Adrenal gland (tissue), 12 donors: ENCODE data around the gene LOXL1. TPM values are rescaled to one million over a fixed set of nuclear protein-coding genes. Genes with fewer than 3 reads are reported as not detected.

Source experiments
- DNase-seq, 7 donors: peaks; one replicate each; pipeline ENCODE4 v3.0.0-alpha.2; 2019 to 2020
- H3K27ac ChIP-seq, 5 donors: fragments of 200-600 bp; sonication (generic) in 4 of 5; 1 replicate in 3 of 5; 2 replicates in 2 of 5; pipeline versions ENCODE4 v1.5.1 to v1.8.0; 2016 to 2020; ENCODE audit warnings: mild to moderate bottlenecking in 1 of 5
- H3K27me3 ChIP-seq: fragments of 200-600 bp; 2 replicates; pipeline ENCODE4 v1.8.0; 2021
- H3K36me3 ChIP-seq, 2 donors: fragments of 200-600 bp; replicated peaks in 1 of 2; 1 replicate in 1 of 2; 2 replicates in 1 of 2; pipeline versions ENCODE4 v1.5.1 to v1.8.0; 2018 to 2022
- H3K4me1 ChIP-seq, 2 donors: fragments of 200-600 bp; replicated peaks in 1 of 2; 1 replicate in 1 of 2; 2 replicates in 1 of 2; pipeline versions ENCODE4 v1.5.1 to v1.8.0; 2018 to 2021
- H3K4me3 ChIP-seq, 4 donors: fragments of 200-600 bp; sonication (generic) in 3 of 4; one replicate each; pipeline ENCODE4 v1.5.1; 2016 to 2018
- H3K9me3 ChIP-seq, 3 donors: fragments of 200-600 bp; sonication (generic) in 1 of 3; replicated peaks in 1 of 3; 1 replicate in 2 of 3; 2 replicates in 1 of 3; pipeline versions ENCODE4 v1.5.1 to v1.8.0; 2016 to 2021
- POLR2A ChIP-seq, 2 donors: fragments of 450-650 bp; IDR thresholded peaks; one replicate each; pipeline ENCODE4 v1.6.1; 2017; ENCODE audit warnings: antibody characterized with exemption in 2 of 2, mild to moderate bottlenecking in 2 of 2, moderate library complexity in 1 of 2
- WGBS, 4 donors: extraction: QIAGEN DNeasy Blood & Tissue Kit in 2 of 4; methylation state at CpG; one replicate each; pipeline versions ENCODE4 v1.1.5 to v1.1.7; 2013 to 2017; 5-methylcytosine and 5-hydroxymethylcytosine counted together
- intact Hi-C, 2 donors: fragments of 100-400 bp; cut with DNase I; formaldehyde crosslinking; loops; one replicate each; pipeline versions ENCODE4 v1.14.1 to v1.15.0; 2022 to 2023
- polyA plus RNA-seq, 3 donors: library from polyadenylated mRNA; stranded (reverse); fragments of 200-250 nt in 2 of 3; fragments of 350-450 nt in 1 of 3; fragmentation: Illumina TruSeq in 1 of 3; extraction: RNeasy Lipid Tissue Mini Kit (QIAGEN cat#74804) in 1 of 3; gene quantifications; one replicate each; pipeline ENCODE4 v1.2.3, GENCODE V29; 2013 to 2014
- total RNA-seq, 9 donors: library from RNA; depleted of rRNA in 4 of 9; stranded (reverse); fragments of >200 nt in 4 of 9; fragments of 120-200 nt in 1 of 9; fragmentation: NEBNext Ultra II Directional in 1 of 9; extraction: Animal tissue kit (Norgen Biotek cat#: 25700) in 1 of 9; gene quantifications; one replicate each; pipeline versions ENCODE4 v1.1.0 to v1.2.4, GENCODE V29; 2013 to 2023
- TF ChIP-seq, protein P1 (sequence below), 6 experiments: fragments of 450-650 bp in 4 of 6; fragments of 200-600 bp in 2 of 6; sonication (generic) in 1 of 6; IDR thresholded peaks; 1 replicate in 5 of 6; 2 replicates in 1 of 6; pipeline versions ENCODE4 v1.5.1 to v1.8.0; 2016 to 2021; ENCODE audit warnings: antibody characterized with exemption in 6 of 6, mild to moderate bottlenecking in 2 of 6, moderate library complexity in 1 of 6
- donor health status: healthy with polysubstance abuse.
- donor health status: Bipolar disorder and iron deficiency.
- donor health status: DM: yes; HTN: yes; CAD: no.
- donor health status: DM: no; HTN: no; CAD: no.
- donor health status: DM: no; HTN: no; CAD: no.
- donor health status: DM: yes; HTN: yes; CAD: no.

The LOXL1 gene
- total and polyA plus RNA-seq, 12 donors, result 5.3 to 58.0 (median 10.9) TPM

GRCh38 chr15:73882761-73883419 lies 43.4 kb upstream of the LOXL1 start:
- TF ChIP-seq POLR2A (IDR thresholded peaks at IDR 0.05), result no peak
- TF ChIP-seq, protein P1, sequence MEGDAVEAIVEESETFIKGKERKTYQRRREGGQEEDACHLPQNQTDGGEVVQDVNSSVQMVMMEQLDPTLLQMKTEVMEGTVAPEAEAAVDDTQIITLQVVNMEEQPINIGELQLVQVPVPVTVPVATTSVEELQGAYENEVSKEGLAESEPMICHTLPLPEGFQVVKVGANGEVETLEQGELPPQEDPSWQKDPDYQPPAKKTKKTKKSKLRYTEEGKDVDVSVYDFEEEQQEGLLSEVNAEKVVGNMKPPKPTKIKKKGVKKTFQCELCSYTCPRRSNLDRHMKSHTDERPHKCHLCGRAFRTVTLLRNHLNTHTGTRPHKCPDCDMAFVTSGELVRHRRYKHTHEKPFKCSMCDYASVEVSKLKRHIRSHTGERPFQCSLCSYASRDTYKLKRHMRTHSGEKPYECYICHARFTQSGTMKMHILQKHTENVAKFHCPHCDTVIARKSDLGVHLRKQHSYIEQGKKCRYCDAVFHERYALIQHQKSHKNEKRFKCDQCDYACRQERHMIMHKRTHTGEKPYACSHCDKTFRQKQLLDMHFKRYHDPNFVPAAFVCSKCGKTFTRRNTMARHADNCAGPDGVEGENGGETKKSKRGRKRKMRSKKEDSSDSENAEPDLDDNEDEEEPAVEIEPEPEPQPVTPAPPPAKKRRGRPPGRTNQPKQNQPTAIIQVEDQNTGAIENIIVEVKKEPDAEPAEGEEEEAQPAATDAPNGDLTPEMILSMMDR (IDR thresholded peaks at IDR 0.05), result no peak
- Histone ChIP-seq H3K27ac (no peak overlapping the region), H3K36me3 (no peaks in the 10 kb centered on the region), H3K4me3 (no peak overlapping the region), H3K9me3 (no peaks in the 10 kb centered on the region), H3K4me1 (no peaks in the 10 kb centered on the region), H3K27me3 (peaks cover 4% of the 10 kb centered on the region)
- 76 to 88% (median 86%) methylated on average over 6 to 10 of the region's 10 CpGs for WGBS, 4 donors
- no peak for DNase-seq
- intact Hi-C loops, result no loop called here

GRCh38 chr15:73884159-73884558 lies 42.1 kb upstream of the LOXL1 start:
- H3K4me3 ChIP-seq, result no peak overlapping the region
- no peak overlapping the region for H3K27ac ChIP-seq
- WGBS, 4 donors, result 64 to 83% (median 75%) methylated on average over 3 of the region's 3 CpGs
- peaks cover 4% of the 10 kb centered on the region for H3K27me3 ChIP-seq
- TF ChIP-seq, protein P1 (IDR thresholded peaks at IDR 0.05), result no peak
- no peak for TF ChIP-seq POLR2A (IDR thresholded peaks at IDR 0.05)
- H3K4me1 ChIP-seq, result no peaks in the 10 kb centered on the region
- H3K9me3 ChIP-seq, result no peaks in the 10 kb centered on the region
- no peak for DNase-seq
- no peaks in the 10 kb centered on the region for H3K36me3 ChIP-seq
- intact Hi-C loops, result no loop called here

GRCh38 chr15:73885954-73886700 lies 40.1 kb upstream of the LOXL1 start:
- Histone ChIP-seq H3K27ac (no peak overlapping the region), H3K4me3 (no peak overlapping the region), H3K4me1 (no peaks in the 10 kb centered on the region), H3K9me3 (no peaks in the 10 kb centered on the region), H3K27me3 (peaks cover 4% of the 10 kb centered on the region), H3K36me3 (no peaks in the 10 kb centered on the region)
- intact Hi-C loops, result no loop called here
- no peak for DNase-seq
- TF ChIP-seq, protein P1 (IDR thresholded peaks at IDR 0.05), result no peak
- no peak for TF ChIP-seq POLR2A (IDR thresholded peaks at IDR 0.05)
- WGBS, 4 donors, result 74 to 89% (median 84%) methylated on average over 8 to 9 of the region's 9 CpGs

- TF ChIP-seq POLR2A (IDR thresholded peaks at IDR 0.05), result no peak
- TF ChIP-seq, protein P1 (IDR thresholded peaks at IDR 0.05), result no peak
- H3K27ac ChIP-seq, result no peak overlapping the region
These were observed 39.4 kb upstream of the LOXL1 start for GRCh38 chr15:73886717-73887345.

More at GRCh38 chr15:73886717-73887345, 39.4 kb upstream of the LOXL1 start:
- Histone ChIP-seq H3K4me1 (no peaks in the 10 kb centered on the region), H3K27me3 (peaks cover 4% of the 10 kb centered on the region), H3K4me3 (no peak overlapping the region), H3K36me3 (no peaks in the 10 kb centered on the region), H3K9me3 (no peaks in the 10 kb centered on the region)
- no peak for DNase-seq
- WGBS, 4 donors, result 82 to 92% (median 88%) methylated on average over 4 to 5 of the region's 5 CpGs
- intact Hi-C loops, result no loop called here
